ENCODE measurements around the gene GATB.

Gene GATB

DNA sequence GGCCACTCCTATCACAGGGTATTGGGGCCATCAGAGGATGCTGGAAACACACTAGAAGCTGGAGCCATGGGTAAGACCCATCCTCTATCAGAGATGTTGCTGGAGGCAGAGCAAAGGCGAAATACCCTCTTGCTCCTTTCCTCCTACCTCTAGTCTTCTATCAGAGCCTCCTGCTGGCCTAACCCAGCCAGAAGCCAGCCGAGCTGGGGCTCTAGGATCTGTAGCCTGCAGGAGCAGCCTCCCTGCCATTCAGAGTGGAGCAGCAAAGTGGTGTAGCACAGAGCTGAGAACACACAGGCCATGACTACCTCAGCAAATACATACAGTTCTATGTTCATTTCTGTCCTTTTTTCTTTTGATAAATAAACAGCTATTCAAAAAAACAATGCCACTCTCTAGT, 35.7 kb downstream of the GATB start:
- no peak for TF ChIP-seq CTCF (conservative IDR thresholded peaks at IDR 0.05)
- no peak for TF ChIP-seq ZFX (IDR thresholded peaks at IDR 0.05)
- H3K27ac ChIP-seq: no peak overlapping the region

DNA sequence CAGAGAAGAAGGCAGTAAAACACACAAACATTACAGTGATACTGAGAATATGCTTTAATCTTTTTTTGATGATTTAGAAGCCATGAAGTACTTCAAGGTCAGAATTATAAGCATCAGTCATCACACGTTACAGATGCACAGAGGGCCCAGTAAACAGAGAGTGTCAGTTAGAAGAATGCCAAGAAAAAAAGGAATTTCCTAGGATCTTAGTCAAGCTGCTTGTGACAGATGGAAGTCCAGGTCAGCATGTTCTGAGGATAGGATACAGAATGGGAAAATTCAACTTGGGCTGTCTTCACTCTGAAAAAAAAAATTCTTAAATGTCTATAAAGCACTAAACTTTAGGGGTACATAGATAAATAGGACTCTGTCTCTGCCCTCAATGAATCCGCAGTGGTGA, 38.9 kb downstream of the GATB start:
- TF ChIP-seq ZFX (IDR thresholded peaks at IDR 0.05) (no peak), CTCF (conservative IDR thresholded peaks at IDR 0.05) (no peak)

DNA sequence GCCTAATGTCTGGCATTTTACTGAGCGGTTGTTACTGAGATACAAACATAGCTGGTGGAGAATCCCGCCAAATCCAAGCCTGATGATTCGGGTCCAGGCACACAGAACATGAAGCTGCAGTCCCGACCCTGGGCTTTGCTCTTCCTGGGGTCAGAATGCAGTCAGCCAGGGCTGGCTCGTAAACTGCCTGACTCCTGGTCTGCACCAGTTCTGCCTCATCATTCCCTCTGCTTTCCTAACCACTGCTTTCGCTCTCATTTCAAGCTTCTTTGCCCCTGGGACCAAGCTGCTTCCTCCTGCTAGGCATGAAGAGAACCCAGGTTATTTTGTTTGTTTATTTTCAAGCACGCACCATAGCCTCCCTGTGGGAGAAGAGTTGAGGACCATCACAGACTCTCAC, 39.3 kb downstream of the GATB start:
- H3K27ac ChIP-seq: no peak overlapping the region
- TF ChIP-seq ZFX (IDR thresholded peaks at IDR 0.05) (no peak), CTCF (conservative IDR thresholded peaks at IDR 0.05) (no peak)

More for the DNA sequence above, 38.9 kb downstream of the GATB start:
- no peak overlapping the region for H3K27ac ChIP-seq

DNA sequence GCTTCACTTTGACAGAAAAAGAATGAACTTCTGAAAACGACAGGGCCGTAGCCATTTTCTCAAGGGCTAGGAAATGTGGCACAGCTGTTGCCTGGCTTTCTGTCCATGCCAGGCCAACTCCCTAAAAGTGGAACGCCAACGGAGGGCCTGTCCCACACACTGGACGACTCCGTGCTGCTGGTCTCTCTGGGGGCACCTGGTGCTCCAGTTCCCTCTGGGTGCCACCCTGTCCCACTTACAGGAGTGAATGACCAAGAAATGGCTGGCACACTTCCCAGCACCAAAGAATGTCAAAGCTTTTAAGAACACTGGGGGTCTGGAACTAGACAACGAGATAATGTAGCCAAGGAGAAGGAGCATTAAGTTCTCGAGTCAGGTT, 40.9 kb downstream of the GATB start:
- no peak for TF ChIP-seq CTCF (conservative IDR thresholded peaks at IDR 0.05)
- TF ChIP-seq ZFX (IDR thresholded peaks at IDR 0.05): no peak
- no peak overlapping the region for H3K27ac ChIP-seq

GRCh38 chr4:151718984-151719955, 41.5 kb downstream of the GATB start:
- TF ChIP-seq CTCF (conservative IDR thresholded peaks at IDR 0.05) (no peak), ZFX (IDR thresholded peaks at IDR 0.05) (no peak)
- H3K27ac ChIP-seq: no peak overlapping the region

DNA sequence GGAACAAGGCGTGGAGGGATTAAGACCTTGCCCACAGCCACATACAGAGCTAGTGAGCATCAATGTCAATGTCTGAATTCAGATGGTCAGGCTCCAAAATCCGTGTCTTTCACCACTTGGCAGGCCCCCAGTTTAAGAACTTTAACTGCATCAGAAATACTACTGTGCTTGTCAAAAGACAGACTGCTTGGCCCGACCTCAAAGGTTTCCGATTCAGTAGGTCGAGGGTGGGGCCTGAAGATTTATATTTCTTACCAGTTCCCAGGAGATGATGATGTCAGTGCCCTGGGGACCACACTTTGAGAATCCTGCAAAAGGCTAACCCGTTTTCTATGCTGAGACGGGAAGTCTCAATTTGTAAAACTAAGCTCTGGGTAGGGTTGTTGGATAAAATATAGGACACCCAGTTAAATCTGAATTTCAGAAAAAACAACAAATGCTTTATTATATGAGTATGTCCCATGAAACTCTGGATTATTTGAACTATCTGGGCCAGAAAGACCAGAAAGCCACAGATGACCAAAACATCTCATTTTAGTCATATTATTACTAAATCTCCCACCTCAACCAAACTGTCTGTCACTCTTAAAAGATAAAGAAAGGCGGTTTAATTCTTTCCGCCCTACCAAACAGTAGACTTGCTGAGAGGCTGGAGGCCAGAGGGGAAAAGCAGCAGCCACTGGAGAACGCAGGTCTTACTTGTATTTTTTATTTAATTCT, 42.7 kb downstream of the GATB start:
- TF ChIP-seq CTCF (conservative IDR thresholded peaks at IDR 0.05): no peak
- no peak for TF ChIP-seq ZFX (IDR thresholded peaks at IDR 0.05)
- no peak overlapping the region for H3K27ac ChIP-seq

GRCh38 chr4:151717314-151717713, 43.5 kb downstream of the GATB start:
- no peak for TF ChIP-seq ZFX (IDR thresholded peaks at IDR 0.05)
- no peak for TF ChIP-seq CTCF (conservative IDR thresholded peaks at IDR 0.05)

More at GRCh38 chr4:151717314-151717713, 43.5 kb downstream of the GATB start:
- H3K27ac ChIP-seq: no peak overlapping the region

Data from C4-2B (cell line).